WTC11 (cell line): ENCODE data around the gene CHRM4. TPM values are rescaled to one million over a fixed set of nuclear protein-coding genes. Genes with fewer than 3 reads are reported as not detected.
A peak's percentile ranks its signal among the peaks of the same experiment; 100 is the strongest.

Source experiments
- ATAC-seq: fragments of 200-7000 bp; cut with Tn5 transposase; 2 replicates; pipeline ENCODE4 v1.10.0; 2021; ENCODE audit warnings: mild to moderate bottlenecking, moderate library complexity
- CTCF ChIA-PET: fragments of 300-600 bp; sonication (Branson Sonifier 250); formaldehyde crosslinking; loops from one replicate; lab custom pipeline; 2021; ENCODE audit warnings: antibody characterized with exemption; lab: Charles Lee
- POLR2A ChIA-PET: fragments of 350-600 bp; sonication (Branson Sonifier 250); formaldehyde crosslinking; loops from one replicate; lab custom pipeline; 2021; ENCODE audit warnings: antibody characterized with exemption; lab: Charles Lee
- DNase-seq: peaks from one replicate; pipeline ENCODE4 v3.0.0; 2021; ENCODE audit warnings: low spot score
- H3K27ac Mint-ChIP-seq: 2 replicates; pipeline ENCODE4 v1.8.0; 2021; ENCODE audit warnings: mixed read lengths
- H3K27me3 Mint-ChIP-seq: 2 replicates; pipeline ENCODE4 v1.8.0; 2021; ENCODE audit warnings: low read depth, mild to moderate bottlenecking, moderate library complexity, mixed read lengths
- H3K36me3 Mint-ChIP-seq: 2 replicates; pipeline ENCODE4 v1.8.0; 2021; ENCODE audit warnings: mixed read lengths
- H3K4me1 Mint-ChIP-seq: 2 replicates; pipeline ENCODE4 v1.8.0; 2022; ENCODE audit warnings: mixed read lengths
- H3K4me3 Mint-ChIP-seq: 2 replicates; pipeline ENCODE4 v1.8.0; 2021; ENCODE audit warnings: mild to moderate bottlenecking, moderate library complexity, mixed read lengths
- H3K9me3 Mint-ChIP-seq: 2 replicates; pipeline ENCODE4 v1.8.0; 2021; ENCODE audit warnings: mixed read lengths
- ATF2 ChIP-seq: sonication (generic); formaldehyde crosslinking; IDR thresholded peaks from 2 replicates; pipeline ENCODE4 v1.8.1; 2022; ENCODE audit warnings: low read depth, missing genetic modification reagents, borderline replicate concordance
- ATF3 ChIP-seq: sonication (generic); formaldehyde crosslinking; conservative IDR thresholded peaks from 2 replicates; pipeline ENCODE4 v1.8.1; 2022; ENCODE audit warnings: mild to moderate bottlenecking, missing genetic modification reagents
- E2F5 ChIP-seq: sonication (generic); formaldehyde crosslinking; IDR thresholded peaks from 2 replicates; pipeline ENCODE4 v1.8.1; 2022; ENCODE audit warnings: mild to moderate bottlenecking, moderate library complexity, missing genetic modification reagents
- GRHL2 ChIP-seq: fragments of 250-450 bp; sonication (Bioruptor Pico); IDR thresholded peaks from 2 replicates; pipeline ENCODE4 v1.8.0; 2022; ENCODE audit warnings: mild to moderate bottlenecking, moderate library complexity; ENCODE audit not compliant: insufficient replicate concordance, severe bottlenecking
- GTF2I ChIP-seq: fragments of 250-450 bp; sonication (Bioruptor Pico); conservative IDR thresholded peaks from 2 replicates; pipeline ENCODE4 v1.4.0; 2021; ENCODE audit warnings: mild to moderate bottlenecking
- IRF1 ChIP-seq: sonication (generic); formaldehyde crosslinking; IDR thresholded peaks from 2 replicates; pipeline ENCODE4 v1.8.0; 2023; ENCODE audit warnings: missing genetic modification reagents
- JUN ChIP-seq: sonication (generic); formaldehyde crosslinking; IDR thresholded peaks from 2 replicates; pipeline ENCODE4 v1.8.0; 2023; ENCODE audit warnings: mild to moderate bottlenecking, missing genetic modification reagents
- MAX ChIP-seq: sonication (generic); formaldehyde crosslinking; IDR thresholded peaks from 2 replicates; pipeline ENCODE4 v1.8.0; 2022; ENCODE audit warnings: mild to moderate bottlenecking, missing genetic modification reagents
- MXD4 ChIP-seq: fragments of 250-450 bp; sonication (Bioruptor Pico); IDR thresholded peaks from 2 replicates; pipeline ENCODE4 v1.8.0; 2021; ENCODE audit warnings: mild to moderate bottlenecking, moderate library complexity, borderline replicate concordance
- NFATC4 ChIP-seq: fragments of 250-450 bp; sonication (Bioruptor Pico); IDR thresholded peaks from 2 replicates; pipeline ENCODE4 v1.9.0; 2021; ENCODE audit warnings: mild to moderate bottlenecking
- PREB ChIP-seq: sonication (generic); formaldehyde crosslinking; IDR thresholded peaks from 2 replicates; pipeline ENCODE4 v1.8.1; 2022; ENCODE audit warnings: mild to moderate bottlenecking, missing genetic modification reagents, moderate library complexity, borderline replicate concordance
- RORB ChIP-seq: fragments of 250-450 bp; sonication (Bioruptor Pico); IDR thresholded peaks from 2 replicates; pipeline ENCODE4 v1.9.0; 2021; ENCODE audit warnings: mild to moderate bottlenecking
- SOX15 ChIP-seq: fragments of 250-450 bp; sonication (Bioruptor Pico); IDR thresholded peaks from 2 replicates; pipeline ENCODE4 v1.9.0; 2021; ENCODE audit warnings: mild to moderate bottlenecking
- TEAD1 ChIP-seq: sonication (generic); formaldehyde crosslinking; IDR thresholded peaks from 2 replicates; pipeline ENCODE4 v1.8.0; 2022; ENCODE audit warnings: mild to moderate bottlenecking, missing genetic modification reagents
- TP53 ChIP-seq: sonication (generic); formaldehyde crosslinking; IDR thresholded peaks from 2 replicates; pipeline ENCODE4 v1.8.1; 2023; ENCODE audit warnings: mild to moderate bottlenecking, missing genetic modification reagents
- USF1 ChIP-seq: sonication (generic); formaldehyde crosslinking; IDR thresholded peaks from 2 replicates; pipeline ENCODE4 v1.8.0; 2022; ENCODE audit warnings: mild to moderate bottlenecking, missing genetic modification reagents
- USF2 ChIP-seq: sonication (generic); formaldehyde crosslinking; IDR thresholded peaks from 2 replicates; pipeline ENCODE4 v1.8.1; 2023; ENCODE audit warnings: mild to moderate bottlenecking, missing genetic modification reagents, moderate library complexity
- ZBTB43 ChIP-seq: sonication (generic); formaldehyde crosslinking; IDR thresholded peaks from 2 replicates; pipeline ENCODE4 v1.8.1; 2023; ENCODE audit warnings: mild to moderate bottlenecking, missing genetic modification reagents
- ZMAT4 ChIP-seq: fragments of 250-450 bp; sonication (Bioruptor Pico); IDR thresholded peaks from 2 replicates; pipeline ENCODE4 v1.9.0; 2021; ENCODE audit warnings: mild to moderate bottlenecking
- ZNF121 ChIP-seq: sonication (generic); formaldehyde crosslinking; IDR thresholded peaks from 2 replicates; pipeline ENCODE4 v1.8.0; 2023; ENCODE audit warnings: missing genetic modification reagents
- ZNF396 ChIP-seq: fragments of 250-450 bp; sonication (Bioruptor Pico); IDR thresholded peaks from 2 replicates; pipeline ENCODE4 v1.8.0; 2021; ENCODE audit warnings: mild to moderate bottlenecking, moderate library complexity, borderline replicate concordance
- ZNF423 ChIP-seq: fragments of 250-450 bp; sonication (Bioruptor Pico); IDR thresholded peaks from 2 replicates; pipeline ENCODE4 v2.1.2; 2022; ENCODE audit warnings: mild to moderate bottlenecking, moderate library complexity
- ZNF671 ChIP-seq: fragments of 250-450 bp; sonication (Bioruptor Pico); IDR thresholded peaks from 2 replicates; pipeline ENCODE4 v1.8.0; 2021; ENCODE audit warnings: mild to moderate bottlenecking
- total RNA-seq: library from RNA; stranded (reverse); gene quantifications from 3 replicates; pipeline ENCODE4 v1.2.3, GENCODE V29; 2021

Gene CHRM4
- total RNA-seq, 1 experiment from 2014 or later: 0.85 TPM

GRCh38 chr11:46360878-46361277 lies 30.7 kb downstream of the CHRM4 start (continued):
- TF ChIP-seq ZNF423: no peak

GRCh38 chr11:46359953-46360352 lies 31.6 kb downstream of the CHRM4 start:
- H3K4me3 Mint-ChIP-seq: no peak overlapping the region
- no peak for TF ChIP-seq ZNF671
- TF ChIP-seq GRHL2: no peak
- no peak for TF ChIP-seq ATF2
- TF ChIP-seq E2F5 (CRISPR knock-in tag): no peak
- TF ChIP-seq TEAD1: no peak
- TF ChIP-seq ZMAT4 (CRISPR knock-in tag): no peak
- no peak for TF ChIP-seq NFATC4 (CRISPR knock-in tag)
- no peak for TF ChIP-seq IRF1 (CRISPR knock-in tag)
- TF ChIP-seq TP53: no peak
- no peak for TF ChIP-seq USF2 (CRISPR knock-in tag)
- no peak for TF ChIP-seq JUN (CRISPR knock-in tag)
- no peak for TF ChIP-seq PREB
- TF ChIP-seq USF1 (CRISPR knock-in tag): no peak
- TF ChIP-seq ZBTB43 (CRISPR knock-in tag): no peak
- H3K9me3 Mint-ChIP-seq: no peaks in the 10 kb centered on the region
- no peak for DNase-seq
- ATAC-seq: no peak
- CTCF ChIA-PET: interaction anchor here (0.6 to 11.8 kb wide), 10 partner anchors 8 to 175 kb away, joined by 3 to 231 read pairs (median 4); no protein-coding TSS in a partner anchor
- peaks cover 2% of the 10 kb centered on the region; the same call in 1 of the 2 replicates for H3K36me3 Mint-ChIP-seq
- no peaks in the 10 kb centered on the region for H3K27me3 Mint-ChIP-seq
- POLR2A ChIA-PET: interaction anchor here (0.6 kb wide), 2 partner anchors 117 to 445 kb away, joined by 3 to 4 read pairs; no protein-coding TSS in a partner anchor
- H3K27ac Mint-ChIP-seq: no peak overlapping the region
- H3K4me1 Mint-ChIP-seq: peaks cover 38% of the 10 kb centered on the region

GRCh38 chr11:46357483-46357936 lies 34.1 kb downstream of the CHRM4 start:
- POLR2A ChIA-PET: no interaction called here
- CTCF ChIA-PET: interaction anchor here (1.2 to 2.0 kb wide), 4 partner anchors 18 to 31 kb away, joined by 3 to 7 read pairs (median 4); no protein-coding TSS in a partner anchor
- Mint-ChIP-seq H3K4me1 (peaks cover 45% of the 10 kb centered on the region), H3K4me3 (no peak overlapping the region), H3K27ac (peak overlapping the region; percentile 74), H3K27me3 (no peaks in the 10 kb centered on the region), H3K36me3 (peaks cover 8% of the 10 kb centered on the region), H3K9me3 (no peaks in the 10 kb centered on the region)
- DNase-seq (no peak), ATAC-seq (peak; percentile 17; the same call in 1 of the 2 replicates)
- TF ChIP-seq ZNF396 (CRISPR knock-in tag) (no peak), ATF2 (no peak), MXD4 (CRISPR knock-in tag) (no peak), GTF2I (CRISPR knock-in tag) (no peak), RORB (CRISPR knock-in tag) (no peak), MAX (no peak), ATF3 (no peak), SOX15 (CRISPR knock-in tag) (no peak), ZNF121 (CRISPR knock-in tag) (no peak)
